T-helper 17 cell (primary cell): ENCODE results near the gene SLC35B2. TPM values are rescaled to one million over a fixed set of nuclear protein-coding genes. Genes with fewer than 3 reads are reported as not detected.

Experiments
- ATAC-seq: fragments of 150-1000 bp; cut with Tn5 transposase; 2 replicates; pipeline ENCODE4 v1.10.0; 2021; ENCODE audit warnings: mild to moderate bottlenecking, moderate library complexity
- DNase-seq, 3 donors: peaks; one replicate each; pipeline versions ENCODE4 v3.0.0 to v3.0.0-alpha.2; 2020 to 2021
- H3K9me3 ChIP-seq: one replicate; pipeline ENCODE4 v1.7.0; 2013; ENCODE audit warnings: low read length, mild to moderate bottlenecking; ENCODE audit not compliant: control insufficient read depth, poor library complexity, severe bottlenecking
- H3K27ac Mint-ChIP-seq: one replicate; pipeline ENCODE4 v1.8.0; 2022; ENCODE audit warnings: mild to moderate bottlenecking, moderate library complexity, mixed read lengths
- H3K27me3 Mint-ChIP-seq: one replicate; pipeline ENCODE4 v1.8.0; 2022; ENCODE audit warnings: mixed read lengths
- H3K36me3 Mint-ChIP-seq: one replicate; pipeline ENCODE4 v1.8.0; 2022; ENCODE audit warnings: low read depth, mixed read lengths
- H3K4me1 Mint-ChIP-seq: one replicate; pipeline ENCODE4 v1.8.0; 2022; ENCODE audit warnings: mild to moderate bottlenecking, mixed read lengths
- H3K4me3 Mint-ChIP-seq: one replicate; pipeline ENCODE4 v1.8.0; 2022; ENCODE audit warnings: mild to moderate bottlenecking, moderate library complexity, mixed read lengths
- total RNA-seq, 4 donors: library from RNA in 2 of 4; stranded (reverse) in 2 of 4; gene quantifications; one replicate each; pipeline ENCODE4 v1.2.3 and lab custom pipeline; 2022 to 2026

SLC35B2 gene
- total RNA-seq = 10 to 100 TPM; 14.7 to 15.2 TPM
- 22.2 to 30.2 reads per million in 2 donors for total RNA-seq (lab: John Stamatoyannopoulos, UW)

GRCh38 chr6:44257025-44257752, at the start of gene SLC35B2:
Gene SLC35B2, minus strand, starts transcription at chr6:44257528. Its CDS starts 118 bp downstream, at chr6:44257410.
- Mint-ChIP-seq H3K4me3 (peak within 1 kb of the TSS; percentile 94), H3K4me1 (peaks cover 54% of the 10 kb centered on the region), H3K27me3 (no peaks in the 10 kb centered on the region), H3K36me3 (peaks cover 13% of the 10 kb centered on the region), H3K27ac (peak within 1 kb of the TSS; percentile 98)
- peak; percentile 59 to 65 (median 65) for DNase-seq
- H3K9me3 ChIP-seq = no peaks in the 10 kb centered on the region
- ATAC-seq = peak; percentile 78

GRCh38 chr6:44306710-44307109, 49.4 kb upstream of the SLC35B2 start:
- no peaks in the 10 kb centered on the region for H3K27me3 Mint-ChIP-seq
- peaks cover 8% of the 10 kb centered on the region for H3K4me1 Mint-ChIP-seq
- ATAC-seq (no peak), DNase-seq (no peak)
- no peak overlapping the region for H3K27ac Mint-ChIP-seq
- no peaks in the 10 kb centered on the region for H3K9me3 ChIP-seq
- H3K4me3 Mint-ChIP-seq = no peak overlapping the region
- peaks cover 12% of the 10 kb centered on the region for H3K36me3 Mint-ChIP-seq

GRCh38 chr6:44305200-44305725, 47.9 kb upstream of the SLC35B2 start:
- Mint-ChIP-seq H3K36me3 (peaks cover 15% of the 10 kb centered on the region), H3K4me1 (peaks cover 6% of the 10 kb centered on the region), H3K4me3 (no peak overlapping the region), H3K27me3 (no peaks in the 10 kb centered on the region), H3K27ac (no peak overlapping the region)
- no peaks in the 10 kb centered on the region for H3K9me3 ChIP-seq
- no peak for DNase-seq
- peak; percentile 11 for ATAC-seq

GRCh38 chr6:44304282-44305199, 47.2 kb upstream of the SLC35B2 start:
- H3K36me3 Mint-ChIP-seq = peaks cover 8% of the 10 kb centered on the region
- no peak overlapping the region for H3K27ac Mint-ChIP-seq
- no peaks in the 10 kb centered on the region for H3K4me1 Mint-ChIP-seq
- H3K4me3 Mint-ChIP-seq = no peak overlapping the region
- DNase-seq (peak; percentile 23 to 27 (median 26)), ATAC-seq (peak; percentile 77)
- no peaks in the 10 kb centered on the region for H3K9me3 ChIP-seq
- H3K27me3 Mint-ChIP-seq = no peaks in the 10 kb centered on the region

- Mint-ChIP-seq H3K27me3 (peaks cover 4% of the 10 kb centered on the region), H3K4me1 (peaks cover 3% of the 10 kb centered on the region), H3K36me3 (peaks cover 7% of the 10 kb centered on the region), H3K4me3 (no peak overlapping the region), H3K27ac (no peak overlapping the region)
- DNase-seq (no peak), ATAC-seq (no peak)
- no peaks in the 10 kb centered on the region for H3K9me3 ChIP-seq
Observed at GRCh38 chr6:44303842-44304241, 46.5 kb upstream of the SLC35B2 start.

- peaks cover 12% of the 10 kb centered on the region for H3K27me3 Mint-ChIP-seq
- no peak overlapping the region for H3K4me3 Mint-ChIP-seq
- H3K9me3 ChIP-seq = no peaks in the 10 kb centered on the region
- DNase-seq (no peak), ATAC-seq (no peak)
- no peak overlapping the region for H3K27ac Mint-ChIP-seq
- H3K4me1 Mint-ChIP-seq = peaks cover 6% of the 10 kb centered on the region
- H3K36me3 Mint-ChIP-seq = peaks cover 7% of the 10 kb centered on the region
Observed at GRCh38 chr6:44302856-44303255, 45.5 kb upstream of the SLC35B2 start.

GRCh38 chr6:44301782-44302564, 44.6 kb upstream of the SLC35B2 start:
- no peak overlapping the region for H3K4me3 Mint-ChIP-seq
- no peaks in the 10 kb centered on the region for H3K9me3 ChIP-seq
- peaks cover 7% of the 10 kb centered on the region for H3K36me3 Mint-ChIP-seq
- H3K27me3 Mint-ChIP-seq = peaks cover 16% of the 10 kb centered on the region
- peaks cover 11% of the 10 kb centered on the region for H3K4me1 Mint-ChIP-seq
- H3K27ac Mint-ChIP-seq = no peak overlapping the region
- DNase-seq = no peak
- no peak for ATAC-seq

GRCh38 chr6:44301106-44301505, 43.8 kb upstream of the SLC35B2 start:
- H3K4me1 Mint-ChIP-seq = peaks cover 16% of the 10 kb centered on the region
- H3K36me3 Mint-ChIP-seq = peaks cover 7% of the 10 kb centered on the region
- H3K4me3 Mint-ChIP-seq = no peak overlapping the region
- DNase-seq (no peak), ATAC-seq (no peak)
- no peaks in the 10 kb centered on the region for H3K9me3 ChIP-seq
- peaks cover 25% of the 10 kb centered on the region for H3K27me3 Mint-ChIP-seq
- peak overlapping the region; percentile 75 for H3K27ac Mint-ChIP-seq

- H3K27ac Mint-ChIP-seq = peak overlapping the region; percentile 75
Observed at GRCh38 chr6:44300292-44300823, 43.0 kb upstream of the SLC35B2 start.

GRCh38 chr6:44298864-44299263, 41.5 kb upstream of the SLC35B2 start:
- H3K36me3 Mint-ChIP-seq = peaks cover 6% of the 10 kb centered on the region
- H3K4me1 Mint-ChIP-seq = peaks cover 16% of the 10 kb centered on the region
- peak overlapping the region; percentile 56 for H3K4me3 Mint-ChIP-seq
- DNase-seq (no peak), ATAC-seq (no peak)
- H3K27me3 Mint-ChIP-seq = peaks cover 42% of the 10 kb centered on the region
- no peak overlapping the region for H3K27ac Mint-ChIP-seq
- no peaks in the 10 kb centered on the region for H3K9me3 ChIP-seq

More at GRCh38 chr6:44300292-44300823, 43.0 kb upstream of the SLC35B2 start:
- H3K9me3 ChIP-seq = no peaks in the 10 kb centered on the region
- Mint-ChIP-seq H3K36me3 (peaks cover 4% of the 10 kb centered on the region), H3K4me1 (peaks cover 16% of the 10 kb centered on the region), H3K27me3 (peaks cover 29% of the 10 kb centered on the region), H3K4me3 (no peak overlapping the region)
- DNase-seq (no peak), ATAC-seq (no peak)

- peak overlapping the region; percentile 66 for H3K4me3 Mint-ChIP-seq
- DNase-seq (no peak), ATAC-seq (no peak)
- H3K9me3 ChIP-seq = no peaks in the 10 kb centered on the region
- peaks cover 16% of the 10 kb centered on the region for H3K4me1 Mint-ChIP-seq
- H3K36me3 Mint-ChIP-seq = peaks cover 6% of the 10 kb centered on the region
- no peak overlapping the region for H3K27ac Mint-ChIP-seq
- peaks cover 48% of the 10 kb centered on the region for H3K27me3 Mint-ChIP-seq
Observed at GRCh38 chr6:44298055-44298803, 40.9 kb upstream of the SLC35B2 start.
